T47D (cell line): ENCODE results near the gene SLC5A3.
A peak's percentile ranks its signal among the peaks of the same experiment; 100 is the strongest.

Source experiments
- DNase-seq, 2 experiments: peaks; one replicate each; pipeline versions ENCODE4 v3.0.0 to v3.0.0-alpha.2; 2011 to 2012; ENCODE audit warnings: low read depth in 1 of 2, low spot score in 1 of 2
- JUND ChIP-seq: IDR thresholded peaks from 2 replicates; pipeline ENCODE4 v1.6.1; 2012; ENCODE audit warnings: low read depth
- in situ Hi-C: cut with HindIII; loops from 2 replicates; pipeline ENCODE4 v1.10.0; 2016; ENCODE audit warnings: low sequenced_read_pairs, low pct_unique_long_range_greater_than_20kb

SLC5A3 gene

GRCh38 chr21:34074283-34075090 is 1.1 kb downstream of the SLC5A3 start:
- in situ Hi-C loops, result loop anchor here (25.0 kb wide), 1 partner anchor 112 kb away; no protein-coding TSS in a partner anchor
- peak in 1 of 2 experiments; percentile 58 for DNase-seq

GRCh38 chr21:34075091-34075425 is 1.7 kb downstream of the SLC5A3 start:
- DNase-seq, result no peak
- no peak for TF ChIP-seq JUND
- in situ Hi-C loops, result no loop called here

More at GRCh38 chr21:34074283-34075090, 1.1 kb downstream of the SLC5A3 start:
- TF ChIP-seq JUND, result no peak

GRCh38 chr21:34075760-34076660 is 2.6 kb downstream of the SLC5A3 start:
- no peak for TF ChIP-seq JUND
- peak in 1 of 2 experiments; percentile 37 for DNase-seq
- in situ Hi-C loops, result no loop called here

GRCh38 chr21:34076835-34077234 is 3.5 kb downstream of the SLC5A3 start:
- DNase-seq, result no peak
- no peak for TF ChIP-seq JUND
- in situ Hi-C loops, result no loop called here

- in situ Hi-C loops, result no loop called here
- DNase-seq, result no peak
- no peak for TF ChIP-seq JUND
Observed at GRCh38 chr21:34077888-34078287, 4.5 kb downstream of the SLC5A3 start.

GRCh38 chr21:34078915-34079314 is 5.5 kb downstream of the SLC5A3 start:
- TF ChIP-seq JUND, result no peak
- in situ Hi-C loops, result no loop called here
- no peak for DNase-seq

GRCh38 chr21:34080710-34081109 is 7.3 kb downstream of the SLC5A3 start:
- no peak for TF ChIP-seq JUND
- no peak for DNase-seq
- in situ Hi-C loops, result no loop called here

- DNase-seq, result no peak
- TF ChIP-seq JUND, result no peak
- in situ Hi-C loops, result no loop called here
Observed at GRCh38 chr21:34082769-34083168, 9.4 kb downstream of the SLC5A3 start.

GRCh38 chr21:34083357-34083756 is 10.0 kb downstream of the SLC5A3 start:
- TF ChIP-seq JUND, result no peak
- in situ Hi-C loops, result no loop called here
- no peak for DNase-seq

- in situ Hi-C loops, result no loop called here
- no peak for DNase-seq
- no peak for TF ChIP-seq JUND
Observed at GRCh38 chr21:34085129-34085528, 11.8 kb downstream of the SLC5A3 start.

GRCh38 chr21:34086887-34087306 is 13.5 kb downstream of the SLC5A3 start:
- peak in 1 of 2 experiments; percentile 18 for DNase-seq
- no peak for TF ChIP-seq JUND
- in situ Hi-C loops, result no loop called here

- no peak for DNase-seq
- TF ChIP-seq JUND, result no peak
- in situ Hi-C loops, result no loop called here
Observed at GRCh38 chr21:34088752-34089151, 15.4 kb downstream of the SLC5A3 start.

- no peak for DNase-seq
- in situ Hi-C loops, result no loop called here
- TF ChIP-seq JUND, result no peak
Observed at GRCh38 chr21:34091032-34091431, 17.7 kb downstream of the SLC5A3 start.
